Hepatocyte (in vitro differentiated cells): Measurements from ENCODE around the gene ANKRD55.

Source experiments
- CTCF ChIP-seq: fragments of 200-600 bp; sonication (generic); IDR thresholded peaks from 2 replicates; pipeline ENCODE4 v1.5.1; 2016; ENCODE audit warnings: antibody characterized with exemption, mild to moderate bottlenecking; ENCODE audit not compliant: poor library complexity
- EZH2phosphoT487 ChIP-seq: fragments of 200-600 bp; sonication (generic); IDR thresholded peaks from one replicate; pipeline ENCODE4 v1.6.1; 2018; ENCODE audit warnings: antibody characterized with exemption, mild to moderate bottlenecking, low read depth, moderate library complexity; ENCODE audit not compliant: unreplicated experiment, severe bottlenecking

DNA sequence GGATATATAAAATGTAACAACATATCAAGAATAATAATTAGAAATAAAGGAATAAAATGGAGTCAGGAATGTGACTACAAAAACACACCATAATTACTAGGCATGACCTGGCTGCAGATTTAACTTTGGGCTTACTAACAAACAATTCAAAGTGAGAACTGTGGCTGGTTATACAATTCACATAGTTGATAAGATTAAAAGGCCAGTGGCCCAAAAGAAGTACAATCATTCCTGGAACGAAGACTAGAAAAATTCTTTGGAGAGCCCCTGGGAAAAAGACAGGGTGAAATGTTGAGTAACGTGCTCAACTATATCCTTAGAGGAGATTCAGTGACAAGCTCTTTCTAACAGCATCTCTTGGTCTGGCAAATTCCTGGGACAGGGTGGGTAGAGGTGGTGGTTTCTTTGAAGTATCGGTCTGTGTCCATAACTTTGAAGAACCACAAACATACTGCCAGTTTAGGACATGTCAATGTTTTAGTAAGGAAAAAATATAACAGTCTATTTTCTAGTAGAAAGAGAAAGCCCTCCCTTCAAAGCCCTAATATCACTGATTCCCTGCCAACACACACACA is 163.4 kb downstream of the ANKRD55 start:
- TF ChIP-seq CTCF (no peak), EZH2phosphoT487 (no peak)
